C1 segment of cervical spinal cord (tissue), 14 donors: ENCODE measurements around the gene ACSS2.

Experiments
- DNase-seq, 14 donors: peaks; one replicate each; lab custom pipeline; 2025; lab: John Stamatoyannopoulos, UW

The ACSS2 gene

GRCh38 chr20:34876406-34877282 lies at the start of gene ACSS2:
TSS of gene ACSS2 (plus strand) at chr20:34876612. CDS start at chr20:34876646, 34 bp downstream.
- DNase-seq = peak in 12 of 14 donors; percentile 80 to 100 (median 95)

- no peak for DNase-seq
Measured at GRCh38 chr20:34829191-34829590, 47.2 kb upstream of the ACSS2 start.

GRCh38 chr20:34831936-34832335 lies 44.5 kb upstream of the ACSS2 start:
- DNase-seq = no peak

GRCh38 chr20:34834459-34834893 lies 41.9 kb upstream of the ACSS2 start:
- peak in 1 of 14 donors; percentile 34 for DNase-seq

- no peak for DNase-seq
Measured at GRCh38 chr20:34842143-34842542, 34.3 kb upstream of the ACSS2 start.

GRCh38 chr20:34843421-34843820 lies 33.0 kb upstream of the ACSS2 start:
- no peak for DNase-seq

- no peak for DNase-seq
Measured at GRCh38 chr20:34848597-34848996, 27.8 kb upstream of the ACSS2 start.

GRCh38 chr20:34849778-34850177 lies 26.6 kb upstream of the ACSS2 start:
- DNase-seq = no peak

GRCh38 chr20:34850969-34851368 lies 25.4 kb upstream of the ACSS2 start:
- DNase-seq = no peak

- DNase-seq = no peak
Measured at GRCh38 chr20:34852298-34852697, 24.1 kb upstream of the ACSS2 start.

- no peak for DNase-seq
Measured at GRCh38 chr20:34859367-34859766, 17.0 kb upstream of the ACSS2 start.

GRCh38 chr20:34859826-34860545 lies 16.4 kb upstream of the ACSS2 start:
- DNase-seq = no peak

GRCh38 chr20:34861386-34862084 lies 14.9 kb upstream of the ACSS2 start:
- DNase-seq = peak in 1 of 14 donors; percentile 64

- no peak for DNase-seq
Measured at GRCh38 chr20:34862724-34863123, 13.7 kb upstream of the ACSS2 start.

GRCh38 chr20:34863421-34863965 lies 12.9 kb upstream of the ACSS2 start:
- no peak for DNase-seq

GRCh38 chr20:34864216-34864615 lies 12.2 kb upstream of the ACSS2 start:
- no peak for DNase-seq

GRCh38 chr20:34871320-34871926 lies 5.0 kb upstream of the ACSS2 start:
- peak in 1 of 14 donors; percentile 70 for DNase-seq

- peak in 2 of 14 donors; percentile 34 to 39 for DNase-seq
Measured at GRCh38 chr20:34871966-34872621, 4.3 kb upstream of the ACSS2 start.

- DNase-seq = peak in 13 of 14 donors; percentile 31 to 84 (median 67)
Measured at GRCh38 chr20:34872622-34873224, 3.7 kb upstream of the ACSS2 start, which contains the start of gene GGT7. TSS of gene GGT7 (minus strand) at chr20:34872856. CDS start at chr20:34872815, 41 bp downstream.

GRCh38 chr20:34873583-34874093 lies 2.8 kb upstream of the ACSS2 start:
- DNase-seq = no peak
